ENCODE measurements around the gene ZNF18.
"Not testable (repeated sequence)": the region's sequence is repeated elsewhere in the genome, so short reads cannot be mapped to it uniquely, and the experiment has no call there.

Gene ZNF18

DNA sequence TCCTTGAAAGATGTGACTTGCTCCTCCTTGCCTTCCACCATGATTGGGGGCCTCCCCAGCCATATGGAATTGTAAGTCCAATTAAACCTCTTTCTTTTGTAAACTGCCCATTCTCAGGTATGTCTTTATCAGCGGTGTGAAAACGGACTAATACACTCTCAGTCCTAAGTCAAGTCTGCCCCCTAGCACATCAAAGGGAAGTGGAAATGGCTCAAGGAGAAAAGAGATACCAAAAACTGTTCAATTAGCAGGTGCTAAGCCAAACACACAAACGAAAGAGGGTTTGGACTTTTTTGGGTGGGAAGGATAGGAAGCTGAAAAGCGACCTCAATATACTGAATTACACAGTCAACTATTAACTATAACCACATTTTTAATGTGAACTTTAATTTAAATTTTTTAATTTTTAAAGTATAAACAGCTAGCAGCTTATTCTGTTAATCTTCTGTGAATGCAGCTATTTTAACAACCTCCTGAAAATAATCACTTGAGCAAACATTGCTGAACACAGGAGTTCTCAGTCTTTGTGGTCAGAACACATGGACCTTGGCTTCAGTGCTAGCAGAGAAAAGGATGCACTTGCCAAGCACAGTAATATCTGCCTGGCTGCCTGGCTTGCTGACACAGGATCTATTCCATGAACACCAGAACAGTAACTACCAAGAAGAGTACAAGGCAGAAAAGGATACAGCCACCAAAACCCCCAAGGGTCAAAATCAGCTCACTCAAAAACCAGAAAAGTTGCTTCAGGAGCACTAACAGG is 10.9 kb downstream of the ZNF18 start:
- DNase-seq (ENCODE audit: insufficient read length, low spot score) (no peak), FAIRE-seq (no peak)

DNA sequence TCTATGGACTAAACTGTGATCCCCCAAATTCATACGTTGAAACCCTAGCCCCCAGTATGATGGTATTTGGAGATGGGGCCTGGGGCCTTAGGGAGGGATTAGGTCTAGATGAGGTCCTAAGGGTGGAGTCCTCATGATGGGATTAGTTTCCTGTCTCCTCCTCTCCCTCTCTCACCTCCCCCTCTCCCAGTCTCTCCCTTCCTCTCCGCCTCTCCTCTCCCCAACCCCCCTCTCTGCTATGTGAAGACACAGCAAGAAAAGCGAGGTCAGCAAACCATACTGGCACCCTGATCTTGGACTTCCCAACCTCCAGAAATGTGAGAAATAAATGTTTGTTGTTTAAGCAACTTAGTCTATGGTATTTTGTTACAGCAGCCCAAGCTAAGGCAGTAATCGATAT is 15.4 kb downstream of the ZNF18 start:
- no peak for DNase-seq (ENCODE audit: insufficient read length, low spot score)
- no peak for FAIRE-seq

- DNase-seq (ENCODE audit: insufficient read length, low spot score) (no peak), FAIRE-seq (no peak)
These were observed 16.5 kb downstream of the ZNF18 start for GRCh38 chr17:11980813-11981212.

DNA sequence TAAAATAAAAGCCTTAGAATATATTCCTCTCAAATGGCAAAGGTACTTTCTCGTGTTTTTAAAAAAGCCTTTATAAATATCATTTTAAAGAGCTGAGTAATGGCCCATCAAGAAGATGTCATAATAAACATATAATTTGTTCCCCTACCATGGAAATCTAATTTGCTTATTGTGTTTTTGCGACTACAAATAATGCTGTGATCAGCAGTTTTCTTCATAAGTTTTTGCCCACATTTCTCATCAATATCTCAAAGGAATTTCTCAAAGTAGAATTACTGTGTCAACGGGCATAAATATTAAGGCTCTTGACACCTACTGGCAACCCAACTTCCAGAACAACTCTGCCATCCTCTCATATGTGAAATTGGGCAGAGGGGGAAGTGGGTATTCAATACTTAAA is 17.5 kb downstream of the ZNF18 start:
- DNase-seq (ENCODE audit: insufficient read length, low spot score) (no peak), FAIRE-seq (no peak)

GRCh38 chr17:11972741-11973140 is 24.5 kb downstream of the ZNF18 start:
- FAIRE-seq: not testable (repeated sequence)

DNA sequence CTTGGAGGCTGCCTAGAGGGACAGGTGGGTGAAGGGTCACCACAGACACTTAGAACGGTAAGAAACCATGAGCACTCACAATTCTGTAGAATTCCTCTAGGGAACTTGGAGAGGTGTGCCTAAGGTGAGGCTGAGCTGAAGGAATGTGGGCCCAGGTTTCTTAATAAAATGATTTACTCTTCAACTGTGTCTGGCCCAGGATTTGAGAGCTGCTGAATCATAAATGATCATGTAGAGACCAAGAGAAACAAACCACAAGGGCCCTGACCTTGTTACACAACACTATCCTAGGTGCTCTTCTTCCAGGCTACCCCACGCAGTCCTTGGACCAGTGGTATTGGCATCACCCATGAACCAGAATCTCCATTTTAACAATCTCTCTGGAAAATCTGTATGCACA is 27.7 kb downstream of the ZNF18 start:
- FAIRE-seq (no peak), DNase-seq (ENCODE audit: insufficient read length, low spot score) (no peak)

More at GRCh38 chr17:11972741-11973140, 24.5 kb downstream of the ZNF18 start:
- not testable (repeated sequence) for DNase-seq (ENCODE audit: insufficient read length, low spot score)

DNA sequence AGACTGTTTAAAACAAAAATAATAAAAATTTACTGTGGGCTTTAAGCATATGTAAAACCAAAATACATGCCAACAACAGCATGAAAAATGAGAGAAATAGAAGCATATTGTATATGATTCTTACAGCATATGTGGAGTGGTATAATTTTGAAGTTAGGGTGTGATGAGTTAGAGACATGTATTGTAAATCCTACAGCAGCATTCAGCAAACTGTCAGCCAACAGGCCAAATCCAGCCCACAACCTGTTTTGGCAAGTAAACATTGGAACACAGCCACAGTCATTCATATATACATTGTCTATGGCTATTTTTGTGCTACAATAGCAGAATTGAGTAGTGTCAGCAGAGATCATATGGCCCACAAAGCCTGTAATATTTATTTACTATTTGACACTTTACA is 42.3 kb downstream of the ZNF18 start:
- FAIRE-seq: no peak
- DNase-seq (ENCODE audit: insufficient read length, low spot score): no peak

DNA sequence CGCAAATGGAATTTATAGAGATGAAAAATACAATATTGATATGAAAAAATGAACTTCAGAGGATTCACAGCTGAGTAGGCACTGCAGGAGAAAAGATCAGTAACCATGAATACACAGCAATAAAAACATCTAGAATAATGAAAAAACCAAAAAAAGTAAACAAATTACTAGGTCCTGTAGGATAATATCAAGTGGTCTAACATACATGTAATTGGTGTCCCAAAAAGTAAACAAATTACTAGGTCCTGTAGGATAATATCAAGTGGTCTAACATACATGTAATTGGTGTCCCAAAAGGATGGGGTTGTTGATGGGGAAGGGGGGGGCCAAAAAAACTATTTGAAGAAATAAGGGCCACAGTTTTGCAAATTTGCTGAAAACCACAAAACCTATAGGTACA is 43.4 kb downstream of the ZNF18 start:
- DNase-seq (ENCODE audit: insufficient read length, low spot score) (no peak), FAIRE-seq (no peak)

DNA sequence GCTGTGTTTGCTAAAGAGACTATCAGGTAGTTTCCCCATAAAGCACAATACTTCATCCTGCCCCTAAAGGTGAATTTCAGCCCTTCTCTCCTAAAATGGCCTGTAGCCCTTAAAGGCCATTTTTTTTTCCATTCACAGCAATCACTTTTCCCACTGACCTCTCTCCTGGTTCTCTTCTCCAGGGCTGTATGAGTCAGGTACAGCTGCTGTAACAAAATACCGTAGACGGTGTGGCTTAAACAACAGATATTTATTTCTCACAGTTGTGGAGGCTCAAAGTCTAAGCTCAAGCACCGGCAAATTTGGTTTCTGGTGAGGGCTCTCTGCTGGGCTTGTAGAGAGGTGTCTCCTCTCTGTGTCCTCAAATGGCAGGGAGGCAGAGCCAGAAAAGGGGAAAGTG is 44.7 kb downstream of the ZNF18 start:
- no peak for FAIRE-seq
- no peak for DNase-seq (ENCODE audit: insufficient read length, low spot score)

DNA sequence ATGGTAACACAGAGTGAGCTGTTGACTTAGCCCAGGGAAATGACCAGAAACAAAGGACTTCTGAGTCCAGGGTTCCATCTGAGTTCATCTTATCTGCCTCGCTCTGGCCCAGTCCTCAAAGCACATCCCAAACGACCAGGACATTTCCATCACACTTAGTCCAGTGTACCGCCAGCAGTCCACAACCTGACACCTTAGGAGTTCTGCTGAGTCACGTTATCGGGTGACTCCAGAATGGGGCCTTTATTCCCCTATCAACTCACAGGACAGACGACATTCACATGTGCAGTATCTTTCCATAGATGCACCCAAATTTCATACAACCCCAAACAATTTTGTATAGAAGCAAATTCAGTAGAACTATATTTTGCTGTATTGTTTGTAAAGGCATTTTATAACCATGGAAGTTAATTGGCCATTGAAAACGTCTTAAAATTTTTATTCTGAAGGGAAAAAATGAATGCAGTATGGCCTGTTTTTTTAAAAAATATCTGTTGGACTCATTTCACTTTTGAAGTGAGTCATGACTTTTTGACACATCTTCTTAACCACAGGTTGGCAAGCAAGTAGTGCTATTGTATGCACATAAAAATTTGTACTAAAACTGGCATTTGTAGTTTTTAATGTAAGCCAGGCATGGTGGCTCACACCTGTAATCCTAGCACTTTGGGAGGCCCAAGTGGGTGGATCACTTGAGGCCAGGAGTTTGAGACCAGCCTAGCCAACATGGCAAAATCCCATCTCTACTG is 46.3 kb downstream of the ZNF18 start:
- FAIRE-seq: no peak
- no peak for DNase-seq (ENCODE audit: insufficient read length, low spot score)

GRCh38 chr17:11949571-11949970 is 47.7 kb downstream of the ZNF18 start:
- not testable (repeated sequence) for DNase-seq (ENCODE audit: insufficient read length, low spot score); FAIRE-seq

DNA sequence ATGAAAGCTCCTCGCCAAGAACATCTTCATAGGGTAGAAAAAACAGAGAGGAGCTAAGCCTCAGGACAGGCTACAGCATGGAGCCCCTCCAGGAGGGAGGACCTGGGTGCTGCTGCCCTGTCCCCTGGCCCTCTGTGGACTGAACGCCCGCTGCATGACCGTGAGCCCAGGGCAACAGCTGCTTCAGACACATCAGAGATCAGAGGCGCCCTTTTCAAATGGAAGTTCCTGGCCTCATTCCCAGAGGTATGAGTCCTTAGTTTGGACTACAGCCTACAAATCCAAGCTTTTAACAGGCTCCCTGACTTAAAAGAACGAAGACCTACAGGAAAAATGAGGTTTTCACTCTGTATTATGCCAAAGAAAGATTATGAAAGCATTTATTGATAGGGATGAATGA is 48.5 kb downstream of the ZNF18 start:
- DNase-seq (ENCODE audit: insufficient read length, low spot score): peak; percentile 22
- no peak for FAIRE-seq

- no peak for DNase-seq (ENCODE audit: insufficient read length, low spot score)
These were observed 52.7 kb downstream of the ZNF18 start for GRCh38 chr17:11944587-11944986.

GRCh38 chr17:11943759-11944347 is 53.4 kb downstream of the ZNF18 start:
- no peak for DNase-seq (ENCODE audit: insufficient read length, low spot score)
- no peak for FAIRE-seq

More at GRCh38 chr17:11944587-11944986, 52.7 kb downstream of the ZNF18 start:
- FAIRE-seq: no peak

DNA sequence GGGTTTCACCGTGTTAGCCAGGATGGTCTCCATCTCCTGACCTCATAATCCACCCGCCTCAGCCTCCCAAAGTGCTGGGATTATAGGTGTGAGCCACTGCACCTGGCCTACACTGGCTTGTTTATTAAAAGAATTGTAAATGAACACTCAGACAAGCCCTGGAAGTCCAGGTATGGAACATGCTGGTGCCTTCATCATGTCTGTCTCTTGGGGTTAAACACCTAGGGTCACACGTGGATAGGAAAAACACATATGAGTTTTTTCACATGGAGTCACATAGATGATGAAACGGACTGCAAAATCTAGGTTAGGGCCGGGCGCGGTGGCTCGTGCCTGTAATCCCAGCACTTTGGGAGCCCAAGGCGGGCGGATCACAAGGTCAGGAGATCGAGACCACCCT is 54.2 kb downstream of the ZNF18 start:
- DNase-seq (ENCODE audit: insufficient read length, low spot score); FAIRE-seq: not testable (repeated sequence)

DNA sequence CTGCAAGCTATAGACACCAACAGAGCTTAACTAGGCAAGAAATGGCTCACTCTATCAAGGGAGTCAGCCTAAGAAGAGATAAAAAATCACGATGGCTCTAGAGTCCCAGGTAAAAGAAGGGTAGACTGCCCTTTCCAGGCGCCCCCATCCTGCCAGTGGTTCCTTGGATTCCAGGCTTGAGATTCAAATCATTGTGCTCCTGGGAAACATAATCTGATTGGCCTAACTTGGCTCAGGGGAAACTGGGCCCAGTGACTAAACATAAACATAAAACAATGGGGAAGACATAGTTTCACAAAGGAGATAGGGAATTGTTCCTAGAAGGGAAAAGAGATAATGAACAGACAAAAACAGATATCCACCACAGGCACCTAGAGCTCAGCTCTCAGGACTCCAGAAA is 56.4 kb downstream of the ZNF18 start:
- no peak for DNase-seq (ENCODE audit: insufficient read length, low spot score)
- no peak for FAIRE-seq

DNA sequence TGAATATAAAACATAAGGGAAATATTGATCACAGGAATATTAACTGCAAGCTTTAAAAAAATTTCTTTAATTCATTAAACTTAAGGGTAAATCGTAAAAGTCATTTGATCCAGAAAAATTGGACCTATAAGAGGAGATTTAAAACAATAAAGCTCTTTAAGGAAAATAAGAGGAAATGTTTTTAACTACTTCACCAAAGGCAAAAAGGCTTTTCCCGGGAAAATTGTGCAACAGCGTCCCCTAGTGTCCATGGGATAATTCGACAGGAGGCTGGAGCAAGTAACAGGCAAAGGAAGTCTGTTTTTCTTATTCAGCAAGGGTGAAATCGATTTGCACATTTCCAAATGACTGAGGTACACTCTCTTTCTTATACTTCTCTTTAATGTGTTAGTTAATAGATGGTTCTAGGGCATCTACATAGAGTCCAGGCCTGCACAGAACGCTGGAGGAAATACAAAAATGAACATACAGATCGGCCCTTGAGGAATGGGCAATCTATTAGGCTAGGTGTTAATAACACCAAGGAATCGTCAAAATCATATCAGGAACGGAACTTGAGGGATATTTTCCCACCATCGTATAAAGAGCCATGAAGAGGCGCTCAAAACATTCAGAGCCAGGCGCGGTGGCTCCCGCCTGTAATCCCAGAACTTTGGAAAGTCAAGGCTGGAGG is 61.4 kb downstream of the ZNF18 start:
- DNase-seq (ENCODE audit: insufficient read length, low spot score) (peak; percentile 23), FAIRE-seq (no peak)

- FAIRE-seq (no peak), DNase-seq (ENCODE audit: insufficient read length, low spot score) (no peak)
These were observed 64.9 kb downstream of the ZNF18 start for GRCh38 chr17:11932337-11932898.

DNA sequence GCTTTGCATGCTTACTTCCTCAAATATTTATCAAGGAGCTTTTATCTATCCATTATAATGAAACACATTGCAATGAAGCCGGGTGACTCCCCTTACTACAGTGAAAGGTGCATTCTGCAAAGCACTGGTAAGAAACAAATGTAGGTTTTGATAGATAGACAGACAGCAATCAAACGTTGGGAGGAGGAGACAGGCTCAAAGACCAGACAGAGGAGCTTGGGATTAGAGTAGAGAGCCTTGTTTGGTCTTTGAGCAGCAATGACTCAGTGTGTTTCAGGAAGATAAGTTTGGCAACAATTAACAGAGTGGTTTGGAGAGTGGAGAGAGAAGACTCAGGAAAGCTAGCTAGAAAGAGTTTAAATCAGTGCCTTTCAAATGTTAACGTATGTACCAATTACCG is 68.8 kb downstream of the ZNF18 start:
- DNase-seq (ENCODE audit: insufficient read length, low spot score) (no peak), FAIRE-seq (no peak)
